GM10266 (cell line): ENCODE results near the gene LAMTOR2.
"Not testable (repeated sequence)": the region's sequence is repeated elsewhere in the genome, so short reads cannot be mapped to it uniquely, and the experiment has no call there.

Source experiments
- DNase-seq: peaks from one replicate; pipeline ENCODE4 v3.0.0; 2012; ENCODE audit errors: extremely low spot score
- CTCF ChIP-seq: IDR thresholded peaks from 2 replicates; pipeline ENCODE4 v1.5.1; 2012; ENCODE audit warnings: mild to moderate bottlenecking, low read depth; ENCODE audit not compliant: control insufficient read depth, insufficient read depth; ENCODE audit errors: missing control alignments

LAMTOR2 gene

DNA sequence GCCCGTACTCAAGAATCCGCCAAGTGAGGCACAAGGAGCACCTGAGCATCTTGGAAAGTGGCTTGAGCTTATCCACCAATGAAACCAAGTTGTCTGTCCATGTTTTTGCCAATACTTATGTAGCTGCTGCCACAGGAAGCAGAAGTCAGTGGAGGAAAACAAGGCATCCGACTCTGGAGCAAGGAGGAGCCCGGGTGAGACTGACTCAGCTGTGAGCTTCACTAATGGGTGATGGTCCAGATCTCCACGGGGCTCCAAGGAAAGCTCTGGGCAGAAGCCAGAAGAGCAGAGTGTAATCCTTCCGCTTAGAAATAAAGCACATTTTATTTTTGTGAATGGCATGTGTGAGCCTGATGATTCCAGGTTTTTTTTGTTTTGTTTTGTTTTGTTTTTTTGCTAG lies 21.6 kb upstream of the LAMTOR2 start:
- DNase-seq, result no peak
- TF ChIP-seq CTCF, result no peak

DNA sequence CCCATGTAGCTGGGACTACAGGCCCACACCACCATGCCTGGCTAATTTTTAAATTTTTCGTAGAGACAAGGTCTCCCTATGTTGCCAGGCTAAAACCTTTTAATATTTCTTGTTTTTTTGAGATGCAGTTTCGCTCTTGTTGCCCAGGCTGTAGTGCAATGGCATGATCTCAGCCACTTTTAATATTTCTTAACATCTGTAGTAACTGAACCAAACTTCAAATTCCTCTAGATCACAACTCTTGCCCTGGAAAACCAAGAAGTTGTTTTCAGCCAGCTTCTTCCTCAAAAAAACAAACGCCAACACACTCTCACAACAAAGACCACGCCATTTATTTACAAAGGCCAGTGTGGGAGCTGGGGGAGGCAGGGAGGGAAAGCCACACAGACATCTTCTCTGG lies 19.6 kb upstream of the LAMTOR2 start:
- not testable (repeated sequence) for DNase-seq

- DNase-seq, result no peak
- no peak for TF ChIP-seq CTCF
Observed at GRCh38 chr1:156042828-156043227, 11.8 kb upstream of the LAMTOR2 start.

- TF ChIP-seq CTCF, result no peak
- DNase-seq, result no peak
Observed at GRCh38 chr1:156045076-156045475, 9.5 kb upstream of the LAMTOR2 start.

DNA sequence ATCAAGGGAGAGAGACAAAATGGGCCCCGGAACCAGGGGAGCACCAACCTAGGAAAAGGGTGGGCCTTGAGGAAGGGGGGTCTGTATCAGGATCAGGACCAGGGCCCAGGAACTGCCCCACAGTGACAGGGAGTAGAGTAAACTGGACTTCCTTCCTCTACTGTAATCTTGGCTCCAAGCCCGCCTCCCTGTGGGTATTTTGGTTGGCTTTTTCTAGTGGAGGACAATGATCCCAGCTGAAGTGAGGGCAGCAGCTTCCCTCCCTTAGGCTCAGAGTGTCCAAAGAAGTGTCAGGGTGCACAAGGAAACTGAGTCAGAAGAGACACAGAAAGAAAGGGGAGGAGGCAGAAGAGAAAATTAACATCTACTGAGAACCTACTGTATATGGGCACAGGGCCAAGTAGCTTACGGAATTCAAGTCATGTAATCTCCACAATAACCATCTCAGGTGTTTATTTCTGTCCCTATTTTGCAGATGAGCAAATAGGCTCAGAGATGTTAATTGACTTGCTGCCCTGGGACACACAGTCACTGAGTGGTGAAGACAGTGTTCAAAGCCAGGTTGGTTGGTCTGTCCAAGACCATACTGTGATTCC lies 5.8 kb upstream of the LAMTOR2 start:
- TF ChIP-seq CTCF, result no peak
- DNase-seq, result no peak

DNA sequence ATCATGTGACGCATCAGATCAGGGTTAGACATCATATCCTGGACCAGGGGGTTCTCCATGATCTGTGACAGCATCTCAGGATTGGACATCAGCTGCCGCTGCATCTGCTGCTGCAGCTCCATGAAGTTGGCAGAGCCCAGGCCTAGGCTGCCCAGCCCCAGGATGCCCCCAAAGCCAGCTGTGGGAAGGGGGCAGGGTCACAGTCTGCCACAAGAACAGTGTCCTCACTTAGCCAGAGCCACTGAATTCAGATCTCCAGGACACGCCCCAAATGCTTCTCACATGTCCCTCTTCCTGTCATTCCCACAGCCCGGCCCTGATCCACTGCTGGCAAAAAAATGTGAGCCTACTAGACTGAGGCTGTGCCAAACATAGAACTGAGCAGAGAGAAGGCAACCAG lies 4.2 kb upstream of the LAMTOR2 start:
- no peak for DNase-seq
- TF ChIP-seq CTCF, result no peak

DNA sequence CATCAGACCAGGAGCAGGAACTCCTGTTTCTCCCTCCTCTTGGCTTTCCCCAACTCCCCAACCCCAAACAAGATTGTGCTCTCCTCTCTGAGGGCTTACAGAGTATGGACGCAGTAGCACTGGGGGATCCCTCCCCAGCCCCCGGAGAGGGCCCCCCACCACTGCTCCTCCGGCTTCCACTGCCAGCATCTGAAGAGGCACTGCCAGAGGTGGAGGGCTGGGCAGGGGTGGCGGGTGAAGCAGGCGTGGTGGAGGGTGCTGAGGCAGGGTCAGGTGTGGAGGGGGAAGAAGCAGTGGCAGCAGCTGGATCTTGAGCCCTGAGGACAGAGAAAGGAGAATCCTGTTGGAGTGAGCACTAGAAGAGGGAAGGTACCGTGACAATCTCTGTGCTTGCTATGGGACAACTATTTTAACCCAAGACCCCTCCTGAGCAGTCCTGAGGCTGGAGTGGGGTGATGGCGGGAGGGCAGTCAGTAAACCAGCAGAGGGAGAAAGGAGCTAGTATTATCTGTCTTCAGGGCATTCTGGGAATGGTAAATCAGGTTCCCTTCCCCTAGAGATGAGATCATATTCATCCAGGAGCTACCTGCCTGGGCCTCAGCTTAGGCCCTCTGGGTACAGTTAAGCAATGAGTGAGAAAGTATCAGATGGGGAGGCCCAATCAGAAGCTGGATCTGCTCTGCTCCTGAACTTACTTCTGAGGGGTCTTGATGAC lies 3.4 kb upstream of the LAMTOR2 start:
- no peak for TF ChIP-seq CTCF
- DNase-seq, result no peak
